ENCODE results near the gene TENM3.
A peak's percentile ranks its signal among the peaks of the same experiment; 100 is the strongest.

The TENM3 gene

GRCh38 chr4:182254026-182254780, 11.0 kb downstream of the TENM3 start:
- no peak for DNase-seq (ENCODE audit: low read depth)

GRCh38 chr4:182255441-182256190, 12.4 kb downstream of the TENM3 start:
- DNase-seq (ENCODE audit: low read depth), result peak; percentile 68

- no peak for DNase-seq (ENCODE audit: low read depth)
These were observed 13.8 kb downstream of the TENM3 start for GRCh38 chr4:182257016-182257415.

GRCh38 chr4:182257503-182257902, 14.3 kb downstream of the TENM3 start:
- DNase-seq (ENCODE audit: low read depth), result no peak

GRCh38 chr4:182258441-182259000, 15.3 kb downstream of the TENM3 start:
- no peak for DNase-seq (ENCODE audit: low read depth)

- no peak for DNase-seq (ENCODE audit: low read depth)
These were observed 18.5 kb downstream of the TENM3 start for GRCh38 chr4:182261651-182262223.

GRCh38 chr4:182263562-182263961, 20.4 kb downstream of the TENM3 start:
- peak; percentile 26 for DNase-seq (ENCODE audit: low read depth)

- no peak for DNase-seq (ENCODE audit: low read depth)
These were observed 21.0 kb downstream of the TENM3 start for GRCh38 chr4:182264139-182264752.

GRCh38 chr4:182265881-182266280, 22.7 kb downstream of the TENM3 start:
- DNase-seq (ENCODE audit: low read depth), result no peak

- no peak for DNase-seq (ENCODE audit: low read depth)
These were observed 23.8 kb downstream of the TENM3 start for GRCh38 chr4:182267048-182267447.

- DNase-seq (ENCODE audit: low read depth), result no peak
These were observed 25.8 kb downstream of the TENM3 start for GRCh38 chr4:182268966-182269365.

- DNase-seq (ENCODE audit: low read depth), result no peak
These were observed 28.5 kb downstream of the TENM3 start for GRCh38 chr4:182271731-182272130.

GRCh38 chr4:182272151-182272550, 28.9 kb downstream of the TENM3 start:
- peak; percentile 58 for DNase-seq (ENCODE audit: low read depth)

GRCh38 chr4:182273191-182273935, 30.2 kb downstream of the TENM3 start:
- DNase-seq (ENCODE audit: low read depth), result no peak

GRCh38 chr4:182276210-182277109, 33.3 kb downstream of the TENM3 start:
- peak; percentile 30 for DNase-seq (ENCODE audit: low read depth)

- peak; percentile 14 for DNase-seq (ENCODE audit: low read depth)
These were observed 34.2 kb downstream of the TENM3 start for GRCh38 chr4:182277377-182277776.

- DNase-seq (ENCODE audit: low read depth), result no peak
These were observed 35.5 kb downstream of the TENM3 start for GRCh38 chr4:182278729-182279128.

GRCh38 chr4:182280436-182281111, 37.4 kb downstream of the TENM3 start:
- DNase-seq (ENCODE audit: low read depth), result no peak

- DNase-seq (ENCODE audit: low read depth), result no peak
These were observed 42.8 kb downstream of the TENM3 start for GRCh38 chr4:182286035-182286434.

GRCh38 chr4:182286931-182287330, 43.7 kb downstream of the TENM3 start:
- DNase-seq (ENCODE audit: low read depth), result no peak

All from amniotic epithelial cell (primary cell).